CD4-positive, alpha-beta T cell treated with Interleukin-2 at 100 ng/mL for 4 hours (primary cell): ENCODE results near the gene ENTPD2.

ENCODE experiments used
- DNase-seq: peaks from one replicate; pipeline ENCODE4 v3.0.0-alpha.2; 2020; ENCODE audit warnings: low spot score

The ENTPD2 gene

GRCh38 chr9:137053944-137054931 lies at the start of gene ENTPD2:
Gene ENTPD2 (minus strand): TSS chr9:137054061. CDS start chr9:137053997, 64 bp downstream.
- DNase-seq, result peak; percentile 36

GRCh38 chr9:137103206-137103999 lies 49.5 kb upstream of the ENTPD2 start:
- DNase-seq, result no peak

GRCh38 chr9:137099231-137099630 lies 45.4 kb upstream of the ENTPD2 start:
- no peak for DNase-seq

GRCh38 chr9:137097761-137098462 lies 44.1 kb upstream of the ENTPD2 start:
- DNase-seq, result no peak

GRCh38 chr9:137096785-137097546 lies 43.1 kb upstream of the ENTPD2 start:
- DNase-seq, result no peak

- DNase-seq, result peak; percentile 87
These were observed 42.0 kb upstream of the ENTPD2 start for GRCh38 chr9:137095664-137096517.

- no peak for DNase-seq
These were observed 35.5 kb upstream of the ENTPD2 start for GRCh38 chr9:137089232-137089947.

- no peak for DNase-seq
These were observed 34.3 kb upstream of the ENTPD2 start for GRCh38 chr9:137088121-137088520.

- DNase-seq, result no peak
These were observed 33.6 kb upstream of the ENTPD2 start for GRCh38 chr9:137087409-137087925.

GRCh38 chr9:137086531-137087408 lies 32.9 kb upstream of the ENTPD2 start, which contains the start of gene MAN1B1:
Gene MAN1B1 (plus strand): TSS chr9:137086985. CDS start chr9:137087000, 15 bp downstream.
- peak; percentile 99 for DNase-seq

- peak; percentile 10 for DNase-seq
These were observed 32.2 kb upstream of the ENTPD2 start for GRCh38 chr9:137085920-137086530.

GRCh38 chr9:137084526-137084925 lies 30.7 kb upstream of the ENTPD2 start:
- DNase-seq, result no peak

GRCh38 chr9:137083394-137084004 lies 29.6 kb upstream of the ENTPD2 start:
- DNase-seq, result no peak

GRCh38 chr9:137082925-137083290 lies 29.0 kb upstream of the ENTPD2 start:
- DNase-seq, result no peak

GRCh38 chr9:137082222-137082924 lies 28.5 kb upstream of the ENTPD2 start:
- DNase-seq, result no peak

GRCh38 chr9:137080260-137081122 lies 26.6 kb upstream of the ENTPD2 start:
- no peak for DNase-seq
